K562 (cell line): ENCODE results near the gene SLC25A10. TPM values are rescaled to one million over a fixed set of nuclear protein-coding genes. Genes with fewer than 3 reads are reported as not detected.
A peak's percentile ranks its signal among the peaks of the same experiment; 100 is the strongest.

Source experiments
- CC2D1A ChIP-seq: fragments of 450-650 bp; IDR thresholded peaks from 2 replicates; pipeline ENCODE4 v1.6.1; 2017; ENCODE audit warnings: mild to moderate bottlenecking
- FOXJ3 ChIP-seq: sonication (generic); formaldehyde crosslinking; IDR thresholded peaks from 2 replicates; pipeline ENCODE4 v1.4.0; 2020; ENCODE audit warnings: mild to moderate bottlenecking, missing genetic modification reagents
- GTF2F1 ChIP-seq: IDR thresholded peaks from 2 replicates; pipeline ENCODE4 v1.6.1; 2011; ENCODE audit warnings: low read depth, low read length, improper control_type of control experiment
- HEY1 ChIP-seq: fragments of 250-450 bp; sonication (Bioruptor Pico); IDR thresholded peaks from 2 replicates; pipeline ENCODE4 v1.5.0; 2020; ENCODE audit warnings: mild to moderate bottlenecking, moderate library complexity, borderline replicate concordance
- JUNB ChIP-seq: fragments of 450-650 bp; formaldehyde crosslinking; conservative IDR thresholded peaks from 2 replicates; pipeline ENCODE4 v1.4.0; 2020; ENCODE audit warnings: mild to moderate bottlenecking
- MAFF ChIP-seq: IDR thresholded peaks from 2 replicates; pipeline ENCODE4 v1.6.1; 2012; ENCODE audit warnings: low read length, improper control_type of control experiment
- MBD2 ChIP-seq: sonication (generic); IDR thresholded peaks from 2 replicates; pipeline ENCODE4 v1.6.1; 2016; ENCODE audit warnings: low read depth, borderline replicate concordance
- MTA2 ChIP-seq: fragments of 450-650 bp; IDR thresholded peaks from 2 replicates; pipeline ENCODE4 v1.6.1; 2016; ENCODE audit warnings: low read depth
- NFATC3 ChIP-seq: fragments of 450-650 bp; IDR thresholded peaks from 2 replicates; pipeline ENCODE4 v1.6.1; 2017; ENCODE audit warnings: mild to moderate bottlenecking
- NONO ChIP-seq, 2 experiments: fragments of 200-400 bp in 1 of 2; fragments of 450-650 bp in 1 of 2; formaldehyde crosslinking in 1 of 2; IDR thresholded peaks; 2 replicates each; pipeline ENCODE4 v1.6.1; 2017; ENCODE audit warnings: low read depth in 2 of 2, mild to moderate bottlenecking in 2 of 2, moderate library complexity in 2 of 2, low read length in 1 of 2
- PCBP2 ChIP-seq: fragments of 200-400 bp; formaldehyde crosslinking; IDR thresholded peaks from 2 replicates; pipeline ENCODE4 v1.6.1; 2018; ENCODE audit warnings: low read length, low read depth, mild to moderate bottlenecking, moderate library complexity; ENCODE audit not compliant: poor library complexity, severe bottlenecking
- PHF20 ChIP-seq: fragments of 450-650 bp; IDR thresholded peaks from 2 replicates; pipeline ENCODE4 v1.6.1; 2018; ENCODE audit not compliant: partially characterized antibody
- POLR2AphosphoS2 ChIP-seq: IDR thresholded peaks from 2 replicates; pipeline ENCODE4 v1.6.1; 2012; ENCODE audit warnings: low read length, improper control_type of control experiment
- RAD51 ChIP-seq: fragments of 450-650 bp; IDR thresholded peaks from 2 replicates; pipeline ENCODE4 v1.7.1; 2016; ENCODE audit warnings: low read depth, mild to moderate bottlenecking, borderline replicate concordance
- ZC3H8 ChIP-seq: fragments of 450-650 bp; IDR thresholded peaks from 2 replicates; pipeline ENCODE4 v1.6.1; 2017
- ZNF24 ChIP-seq: fragments of 450-650 bp; IDR thresholded peaks from 2 replicates; pipeline ENCODE4 v1.6.1; 2016
- ZNF586 ChIP-seq: fragments of 450-650 bp; formaldehyde crosslinking; conservative IDR thresholded peaks from 2 replicates; pipeline ENCODE4 v1.4.0; 2020; ENCODE audit warnings: mild to moderate bottlenecking, moderate library complexity
- polyA plus RNA-seq, 8 experiments: library from polyadenylated mRNA; depleted of rRNA in 4 of 8; stranded (reverse) in 5 of 8; unstranded in 3 of 8; fragments of >200 nt; fragmentation: Nextera tagmentation in 2 of 8; fragmentation: Illumina TruSeq in 1 of 8; extraction: Ambion mirVana in 2 of 8; extraction: Trizol in 1 of 8; gene quantifications; 2 replicates each; pipeline versions ENCODE4 v1.2.1 to v1.2.3, GENCODE V29; 2011 to 2014; ENCODE audit warnings: inconsistent platforms in 1 of 8, missing spikeins in 1 of 8
- total RNA-seq, 7 experiments: library from RNA; depleted of rRNA in 6 of 7; stranded (reverse); fragments of >200 nt in 6 of 7; fragmentation: Illumina TruSeq in 2 of 7; extraction: Trizol in 2 of 7; gene quantifications; 2 replicates each; pipeline versions ENCODE4 v1.2.1 to v1.2.3, GENCODE V29; 2011 to 2021; ENCODE audit warnings: low replicate concordance in 1 of 7
- TF ChIP-seq, protein P1 (sequence below): fragments of 450-650 bp; conservative IDR thresholded peaks from 2 replicates; pipeline ENCODE4 v1.6.1; 2016; ENCODE audit warnings: missing genetic modification characterization, low read depth, mild to moderate bottlenecking, missing compliant biosample characterization, moderate library complexity
- TF ChIP-seq, protein P2 (sequence below): fragments of 250-450 bp; sonication (Bioruptor Pico); IDR thresholded peaks from 2 replicates; pipeline ENCODE4 v1.8.0; 2022; ENCODE audit warnings: inconsistent platforms
- TF ChIP-seq, protein P3 (sequence below): fragments of 450-650 bp; formaldehyde crosslinking; IDR thresholded peaks from 2 replicates; pipeline ENCODE4 v1.4.0; 2022; ENCODE audit warnings: missing genetic modification characterization
- TF ChIP-seq, protein P4 (sequence below): sonication (generic); formaldehyde crosslinking; IDR thresholded peaks from 2 replicates; pipeline ENCODE4 v1.8.0; 2022; ENCODE audit warnings: mild to moderate bottlenecking, missing genetic modification reagents
- TF ChIP-seq, protein P5 (sequence below): sonication (generic); formaldehyde crosslinking; IDR thresholded peaks from 2 replicates; pipeline ENCODE4 v1.8.0; 2022; ENCODE audit warnings: mild to moderate bottlenecking, missing genetic modification reagents

Gene SLC25A10
- total and polyA plus RNA-seq, 9 of the 15 experiments (the other 6 are each of a cell fraction or from before 2014, with no cell fraction given): 0.10 to 85.6 (median 34.3) TPM

DNA sequence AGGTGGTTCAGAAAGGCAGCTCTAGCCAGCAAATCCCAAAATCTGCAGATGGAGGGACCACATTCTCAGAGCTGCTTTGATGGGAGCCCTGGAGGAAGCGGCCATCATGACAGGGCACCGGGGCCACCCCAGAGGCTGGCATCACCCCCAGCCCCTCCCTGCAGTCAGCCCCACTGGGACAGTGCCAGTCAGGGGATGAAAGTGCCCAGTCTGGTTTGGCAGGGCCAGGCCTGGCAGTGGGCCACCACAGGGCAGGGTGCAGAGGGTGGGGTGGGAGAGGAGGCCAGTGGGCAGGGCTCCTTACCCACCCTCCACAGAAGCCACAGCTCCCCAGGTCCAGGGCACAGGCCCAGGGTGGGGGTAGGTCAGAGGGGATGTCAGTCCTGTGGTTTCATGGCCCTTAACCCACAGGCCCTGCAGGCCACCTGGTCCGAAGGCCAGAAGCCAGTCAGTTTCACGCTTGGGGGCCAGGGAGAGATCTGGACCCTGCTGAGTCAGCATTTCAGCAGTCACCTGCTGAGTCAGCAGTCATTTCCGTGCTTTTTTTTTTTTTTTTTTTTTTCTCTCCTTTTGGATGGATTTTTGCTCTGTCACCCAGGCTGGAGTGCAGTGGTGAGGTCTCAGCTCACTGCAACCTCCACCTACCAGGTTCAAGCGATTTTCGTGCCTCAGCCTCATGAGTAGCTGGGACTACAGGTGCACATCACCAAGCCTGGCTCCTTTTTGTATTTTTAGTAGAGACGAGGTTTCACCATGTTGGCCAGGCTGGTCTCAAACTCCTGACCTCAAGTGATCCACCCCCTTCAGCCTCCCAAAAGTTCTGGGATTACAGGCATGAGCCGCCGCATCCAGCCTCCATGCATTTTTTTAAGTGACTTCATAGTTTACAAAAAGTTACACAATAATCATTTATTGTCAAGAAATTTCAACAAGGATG is 10.4 kb downstream of the SLC25A10 start (continued):
- TF ChIP-seq MTA2 (0 out of 2 replicates have a peak, but pooled peaks have one; percentile 18), MBD2 (no peak), PHF20 (no peak), NONO (IDR thresholded peaks at IDR 0.05; ENCODE audit: low read depth in 2 of 2, low read length in 1 of 2) (no peak), ZNF586 (no peak), GTF2F1 (no peak), POLR2AphosphoS2 (peak; percentile 72; the same call in 1 of the 2 replicates), ZC3H8 (no peak), NFATC3 (no peak), CC2D1A (peak; percentile 46; the same call in 1 of the 2 replicates), JUNB (CRISPR knock-in tag) (no peak), MAFF (peak; percentile 100), RAD51 (no peak), HEY1 (CRISPR knock-in tag) (no peak), ZNF24 (no peak), PCBP2 (no peak), FOXJ3 (CRISPR knock-in tag) (no peak)
- TF ChIP-seq, protein P1, sequence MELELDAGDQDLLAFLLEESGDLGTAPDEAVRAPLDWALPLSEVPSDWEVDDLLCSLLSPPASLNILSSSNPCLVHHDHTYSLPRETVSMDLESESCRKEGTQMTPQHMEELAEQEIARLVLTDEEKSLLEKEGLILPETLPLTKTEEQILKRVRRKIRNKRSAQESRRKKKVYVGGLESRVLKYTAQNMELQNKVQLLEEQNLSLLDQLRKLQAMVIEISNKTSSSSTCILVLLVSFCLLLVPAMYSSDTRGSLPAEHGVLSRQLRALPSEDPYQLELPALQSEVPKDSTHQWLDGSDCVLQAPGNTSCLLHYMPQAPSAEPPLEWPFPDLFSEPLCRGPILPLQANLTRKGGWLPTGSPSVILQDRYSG (tag): no peak
- TF ChIP-seq, protein P2, sequence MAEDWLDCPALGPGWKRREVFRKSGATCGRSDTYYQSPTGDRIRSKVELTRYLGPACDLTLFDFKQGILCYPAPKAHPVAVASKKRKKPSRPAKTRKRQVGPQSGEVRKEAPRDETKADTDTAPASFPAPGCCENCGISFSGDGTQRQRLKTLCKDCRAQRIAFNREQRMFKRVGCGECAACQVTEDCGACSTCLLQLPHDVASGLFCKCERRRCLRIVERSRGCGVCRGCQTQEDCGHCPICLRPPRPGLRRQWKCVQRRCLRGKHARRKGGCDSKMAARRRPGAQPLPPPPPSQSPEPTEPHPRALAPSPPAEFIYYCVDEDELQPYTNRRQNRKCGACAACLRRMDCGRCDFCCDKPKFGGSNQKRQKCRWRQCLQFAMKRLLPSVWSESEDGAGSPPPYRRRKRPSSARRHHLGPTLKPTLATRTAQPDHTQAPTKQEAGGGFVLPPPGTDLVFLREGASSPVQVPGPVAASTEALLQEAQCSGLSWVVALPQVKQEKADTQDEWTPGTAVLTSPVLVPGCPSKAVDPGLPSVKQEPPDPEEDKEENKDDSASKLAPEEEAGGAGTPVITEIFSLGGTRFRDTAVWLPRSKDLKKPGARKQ (CRISPR knock-in tag): no peak
- TF ChIP-seq, protein P3, sequence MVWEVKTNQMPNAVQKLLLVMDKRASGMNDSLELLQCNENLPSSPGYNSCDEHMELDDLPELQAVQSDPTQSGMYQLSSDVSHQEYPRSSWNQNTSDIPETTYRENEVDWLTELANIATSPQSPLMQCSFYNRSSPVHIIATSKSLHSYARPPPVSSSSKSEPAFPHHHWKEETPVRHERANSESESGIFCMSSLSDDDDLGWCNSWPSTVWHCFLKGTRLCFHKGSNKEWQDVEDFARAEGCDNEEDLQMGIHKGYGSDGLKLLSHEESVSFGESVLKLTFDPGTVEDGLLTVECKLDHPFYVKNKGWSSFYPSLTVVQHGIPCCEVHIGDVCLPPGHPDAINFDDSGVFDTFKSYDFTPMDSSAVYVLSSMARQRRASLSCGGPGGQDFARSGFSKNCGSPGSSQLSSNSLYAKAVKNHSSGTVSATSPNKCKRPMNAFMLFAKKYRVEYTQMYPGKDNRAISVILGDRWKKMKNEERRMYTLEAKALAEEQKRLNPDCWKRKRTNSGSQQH: no peak
- TF ChIP-seq, protein P4, sequence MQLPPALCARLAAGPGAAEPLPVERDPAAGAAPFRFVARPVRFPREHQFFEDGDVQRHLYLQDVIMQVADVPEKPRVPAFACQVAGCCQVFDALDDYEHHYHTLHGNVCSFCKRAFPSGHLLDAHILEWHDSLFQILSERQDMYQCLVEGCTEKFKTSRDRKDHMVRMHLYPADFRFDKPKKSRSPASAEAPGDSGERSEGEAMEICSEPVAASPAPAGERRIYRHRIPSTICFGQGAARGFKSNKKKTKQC (CRISPR knock-in tag): no peak
- TF ChIP-seq, protein P5, sequence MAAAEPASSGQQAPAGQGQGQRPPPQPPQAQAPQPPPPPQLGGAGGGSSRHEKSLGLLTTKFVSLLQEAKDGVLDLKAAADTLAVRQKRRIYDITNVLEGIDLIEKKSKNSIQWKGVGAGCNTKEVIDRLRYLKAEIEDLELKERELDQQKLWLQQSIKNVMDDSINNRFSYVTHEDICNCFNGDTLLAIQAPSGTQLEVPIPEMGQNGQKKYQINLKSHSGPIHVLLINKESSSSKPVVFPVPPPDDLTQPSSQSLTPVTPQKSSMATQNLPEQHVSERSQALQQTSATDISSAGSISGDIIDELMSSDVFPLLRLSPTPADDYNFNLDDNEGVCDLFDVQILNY (CRISPR knock-in tag): no peak
